Lower leg skin (tissue), 3 donors: ENCODE results near the gene IGSF22.

Experiments used
- POLR2A ChIP-seq, 2 donors: fragments of 450-650 bp; IDR thresholded peaks; one replicate each; pipeline ENCODE4 v1.6.1; 2016 to 2017; ENCODE audit warnings: antibody characterized with exemption in 2 of 2, mild to moderate bottlenecking in 1 of 2, moderate library complexity in 1 of 2
- TF ChIP-seq, protein P1 (sequence below), 3 donors: fragments of 450-650 bp; IDR thresholded peaks; one replicate each; pipeline ENCODE4 v1.5.1; 2016; ENCODE audit warnings: antibody characterized with exemption in 3 of 3, mild to moderate bottlenecking in 3 of 3, moderate library complexity in 2 of 3

DNA sequence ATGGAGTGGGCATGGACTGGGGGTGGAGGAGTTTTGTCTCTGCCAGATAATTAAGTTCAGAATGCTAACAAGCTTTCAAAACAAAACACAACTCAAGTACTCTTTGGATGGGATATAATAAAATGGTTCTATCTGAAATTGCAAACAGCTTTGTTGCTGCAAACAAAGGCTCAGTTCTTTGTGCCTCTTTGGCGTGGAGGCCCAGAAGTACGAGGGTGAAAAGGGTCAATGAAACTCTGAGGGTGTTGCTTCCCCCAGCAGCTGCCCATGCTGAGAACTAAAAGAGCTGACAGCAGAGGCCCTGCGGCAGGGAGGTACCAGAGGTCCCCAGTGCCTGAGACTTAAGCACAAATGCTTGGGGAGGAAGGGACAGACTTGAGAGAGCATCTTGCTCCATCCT lies 26.5 kb upstream of the IGSF22 start:
- TF ChIP-seq, protein P1, sequence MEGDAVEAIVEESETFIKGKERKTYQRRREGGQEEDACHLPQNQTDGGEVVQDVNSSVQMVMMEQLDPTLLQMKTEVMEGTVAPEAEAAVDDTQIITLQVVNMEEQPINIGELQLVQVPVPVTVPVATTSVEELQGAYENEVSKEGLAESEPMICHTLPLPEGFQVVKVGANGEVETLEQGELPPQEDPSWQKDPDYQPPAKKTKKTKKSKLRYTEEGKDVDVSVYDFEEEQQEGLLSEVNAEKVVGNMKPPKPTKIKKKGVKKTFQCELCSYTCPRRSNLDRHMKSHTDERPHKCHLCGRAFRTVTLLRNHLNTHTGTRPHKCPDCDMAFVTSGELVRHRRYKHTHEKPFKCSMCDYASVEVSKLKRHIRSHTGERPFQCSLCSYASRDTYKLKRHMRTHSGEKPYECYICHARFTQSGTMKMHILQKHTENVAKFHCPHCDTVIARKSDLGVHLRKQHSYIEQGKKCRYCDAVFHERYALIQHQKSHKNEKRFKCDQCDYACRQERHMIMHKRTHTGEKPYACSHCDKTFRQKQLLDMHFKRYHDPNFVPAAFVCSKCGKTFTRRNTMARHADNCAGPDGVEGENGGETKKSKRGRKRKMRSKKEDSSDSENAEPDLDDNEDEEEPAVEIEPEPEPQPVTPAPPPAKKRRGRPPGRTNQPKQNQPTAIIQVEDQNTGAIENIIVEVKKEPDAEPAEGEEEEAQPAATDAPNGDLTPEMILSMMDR (IDR thresholded peaks at IDR 0.05), result no peak
- TF ChIP-seq POLR2A (IDR thresholded peaks at IDR 0.05), result no peak
